ENCODE measurements around the gene CENPS. TPM values are rescaled to one million over a fixed set of nuclear protein-coding genes. Genes with fewer than 3 reads are reported as not detected.

The CENPS gene
- total RNA-seq, 1 experiment from 2014 or later = 15.5 TPM

- Histone ChIP-seq H3K27ac (peak overlapping the region; percentile 80), H3K9me3 (replicated peaks) (no peaks in the 10 kb centered on the region), H3K27me3 (no peaks in the 10 kb centered on the region), H3K36me3 (no peaks in the 10 kb centered on the region), H3K4me1 (peaks cover 11% of the 10 kb centered on the region; the same call in 1 of the 2 replicates), H3K4me3 (peak overlapping the region; percentile 77)
- no peak for DNase-seq
These were observed 967 bp downstream of the CENPS start for GRCh38 chr1:10431070-10431730.

DNA sequence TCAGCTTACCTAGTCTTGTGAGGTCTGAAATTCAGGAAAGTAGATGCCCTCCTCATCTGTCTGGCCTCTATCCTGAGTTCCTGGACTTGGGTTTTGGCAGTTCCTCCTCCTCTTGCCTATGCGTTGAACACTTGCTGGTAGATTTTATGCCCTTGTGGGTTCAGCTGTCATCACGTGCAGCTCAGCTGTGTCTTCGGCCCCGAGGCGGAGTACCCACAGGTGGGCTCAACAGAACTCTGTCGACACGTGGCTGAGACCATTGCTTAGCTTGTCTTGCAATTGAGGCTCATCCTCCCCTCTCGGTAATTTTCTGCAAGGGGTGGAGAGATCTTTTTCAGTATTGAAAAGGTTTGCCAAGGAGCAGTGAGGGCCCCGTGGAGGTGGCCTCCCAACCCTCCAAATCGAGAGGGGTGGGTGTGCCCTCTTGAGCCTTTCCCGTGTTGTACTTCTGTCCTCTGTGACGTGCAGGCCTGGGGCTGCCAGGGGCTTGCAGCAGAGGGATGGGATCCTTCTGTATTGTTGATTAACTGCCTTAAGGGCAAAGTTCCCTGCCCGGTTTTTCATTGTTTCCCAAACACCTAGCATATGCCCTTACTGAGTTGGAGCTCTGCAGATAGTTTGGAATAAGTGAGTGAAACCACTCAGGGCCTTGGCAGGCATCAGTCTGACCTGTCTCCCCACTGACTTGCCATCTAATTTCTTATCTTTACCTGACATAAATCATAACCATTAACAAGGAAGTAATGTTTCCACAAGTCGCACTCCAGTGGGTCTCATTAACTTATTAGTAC lies 2.9 kb downstream of the CENPS start:
- no peaks in the 10 kb centered on the region for H3K27me3 ChIP-seq
- H3K27ac ChIP-seq = no peak overlapping the region
- H3K4me1 ChIP-seq = peaks cover 11% of the 10 kb centered on the region; the same call in 1 of the 2 replicates
- DNase-seq = peak; percentile 55 to 67
- H3K36me3 ChIP-seq = no peaks in the 10 kb centered on the region
- no peak overlapping the region for H3K4me3 ChIP-seq
- H3K9me3 ChIP-seq (replicated peaks) = no peaks in the 10 kb centered on the region

DNA sequence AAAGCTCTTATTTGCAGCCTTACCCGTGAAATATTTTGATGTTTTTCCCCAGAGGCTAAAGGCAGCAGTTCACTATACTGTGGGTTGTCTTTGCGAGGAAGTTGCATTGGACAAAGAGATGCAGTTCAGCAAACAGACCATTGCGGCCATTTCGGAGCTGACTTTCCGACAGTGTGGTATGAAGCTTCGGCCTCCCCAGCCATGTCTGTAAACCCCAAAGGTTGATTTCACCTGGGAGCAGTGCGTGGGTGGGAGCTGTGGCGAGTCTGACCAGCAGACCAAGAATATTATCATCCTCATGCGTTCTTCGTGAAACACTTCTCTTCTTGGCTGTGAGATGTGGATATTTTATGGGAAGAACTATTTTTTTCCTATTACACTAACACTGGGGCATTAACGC lies 3.6 kb downstream of the CENPS start:
- H3K36me3 ChIP-seq = no peaks in the 10 kb centered on the region
- no peak overlapping the region for H3K27ac ChIP-seq
- H3K9me3 ChIP-seq (replicated peaks) = no peaks in the 10 kb centered on the region
- no peak for DNase-seq
- H3K27me3 ChIP-seq = no peaks in the 10 kb centered on the region
- H3K4me3 ChIP-seq = no peak overlapping the region
- peaks cover 11% of the 10 kb centered on the region; the same call in 1 of the 2 replicates for H3K4me1 ChIP-seq

DNA sequence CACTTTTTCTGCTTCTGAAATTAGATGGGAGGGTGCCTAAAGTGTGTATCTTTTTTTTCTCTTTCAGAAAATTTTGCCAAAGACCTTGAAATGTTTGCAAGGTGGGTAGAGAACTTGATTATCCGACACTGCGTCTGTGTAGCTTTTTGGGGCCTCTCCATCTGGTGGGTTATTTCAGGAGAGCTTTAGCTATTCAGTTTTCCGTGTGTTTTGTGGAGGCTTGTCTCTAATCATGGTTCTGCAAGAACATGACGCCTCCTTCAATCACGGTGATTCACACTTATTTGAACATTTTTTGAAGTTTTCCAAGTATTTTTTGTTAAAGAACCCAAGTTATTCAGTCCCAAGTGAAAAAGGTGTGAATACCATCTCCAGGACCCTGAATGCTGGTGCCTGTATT lies 4.4 kb downstream of the CENPS start:
- H3K27ac ChIP-seq = no peak overlapping the region
- DNase-seq = no peak
- no peak overlapping the region for H3K4me3 ChIP-seq

GRCh38 chr1:10437052-10437451 lies 6.8 kb downstream of the CENPS start:
- H3K4me3 ChIP-seq = no peak overlapping the region
- H3K4me1 ChIP-seq = peaks cover 11% of the 10 kb centered on the region; the same call in 1 of the 2 replicates
- no peaks in the 10 kb centered on the region for H3K36me3 ChIP-seq
- no peaks in the 10 kb centered on the region for H3K9me3 ChIP-seq (replicated peaks)
- H3K27ac ChIP-seq = no peak overlapping the region
- no peak for DNase-seq
- H3K27me3 ChIP-seq = no peaks in the 10 kb centered on the region

More for the DNA sequence above, 4.4 kb downstream of the CENPS start:
- Histone ChIP-seq H3K4me1 (peaks cover 11% of the 10 kb centered on the region; the same call in 1 of the 2 replicates), H3K36me3 (no peaks in the 10 kb centered on the region), H3K27me3 (no peaks in the 10 kb centered on the region), H3K9me3 (replicated peaks) (no peaks in the 10 kb centered on the region)

DNA sequence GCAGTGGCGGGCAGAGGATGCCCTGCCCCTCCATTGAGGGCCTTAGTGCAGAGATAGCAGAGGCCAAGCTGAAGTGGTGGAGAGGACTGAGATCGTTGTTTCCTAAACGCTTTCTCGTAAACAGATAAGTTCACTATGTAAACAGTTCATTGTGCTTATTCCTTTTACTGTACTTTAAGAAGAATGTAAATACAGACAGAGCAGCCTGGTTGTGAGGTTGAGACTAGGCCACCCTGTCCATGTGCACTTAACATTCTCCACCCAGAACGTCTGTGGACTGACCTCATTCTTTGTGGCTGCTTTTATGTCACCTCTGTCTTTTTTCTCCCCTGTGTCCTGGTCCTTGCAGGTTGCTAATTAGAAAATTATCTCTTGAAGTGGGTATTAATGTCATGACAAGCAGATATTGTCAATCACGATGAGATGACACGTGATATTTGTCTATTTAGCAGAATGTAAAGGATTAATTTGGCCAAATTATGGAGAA lies 8.5 kb downstream of the CENPS start:
- Histone ChIP-seq H3K27ac (no peak overlapping the region), H3K36me3 (no peaks in the 10 kb centered on the region), H3K4me3 (no peak overlapping the region), H3K27me3 (no peaks in the 10 kb centered on the region), H3K4me1 (no peaks in the 10 kb centered on the region), H3K9me3 (replicated peaks) (no peaks in the 10 kb centered on the region)
- DNase-seq = no peak

DNA sequence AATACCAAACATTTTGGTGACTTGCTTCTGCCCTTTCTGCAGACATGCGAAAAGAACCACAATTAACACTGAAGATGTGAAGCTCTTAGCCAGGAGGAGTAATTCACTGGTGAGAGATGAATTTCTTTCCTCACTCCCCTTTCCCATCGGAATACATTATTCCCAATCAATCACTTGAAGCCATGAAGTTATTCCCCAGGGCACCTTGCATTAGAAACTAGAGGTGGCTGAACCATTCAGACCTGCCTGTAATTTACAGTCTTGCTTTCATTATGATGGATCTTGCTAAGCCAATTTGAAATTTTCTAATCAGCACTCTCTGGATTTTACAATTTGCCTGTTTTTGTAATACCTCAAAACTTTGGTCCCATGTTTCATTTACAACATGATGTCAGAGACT lies 10.1 kb downstream of the CENPS start:
- no peaks in the 10 kb centered on the region for H3K36me3 ChIP-seq
- H3K27ac ChIP-seq = no peak overlapping the region
- H3K27me3 ChIP-seq = no peaks in the 10 kb centered on the region
- no peak for DNase-seq
- H3K4me1 ChIP-seq = no peaks in the 10 kb centered on the region
- H3K4me3 ChIP-seq = no peak overlapping the region
- H3K9me3 ChIP-seq (replicated peaks) = no peaks in the 10 kb centered on the region

DNA sequence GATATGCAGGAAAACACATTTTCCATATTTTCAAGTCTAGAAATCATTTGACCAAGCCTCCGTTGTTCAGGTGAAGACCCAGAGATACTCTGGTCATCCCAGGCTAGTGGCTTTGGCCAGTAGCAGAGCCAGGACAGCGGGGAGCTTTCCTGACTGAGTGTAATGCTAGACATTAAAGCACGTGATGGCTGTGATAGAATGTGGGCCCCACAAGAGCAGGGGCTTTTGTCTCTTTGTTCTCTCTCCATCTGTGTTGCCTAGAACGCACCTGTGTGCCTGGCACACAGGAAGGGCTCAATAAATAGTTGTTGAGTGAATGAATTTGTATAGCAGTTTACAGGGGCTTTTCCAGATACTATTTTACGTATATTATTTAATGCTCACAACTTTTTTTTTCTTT lies 10.6 kb downstream of the CENPS start:
- no peak for DNase-seq
- H3K4me1 ChIP-seq = no peaks in the 10 kb centered on the region
- H3K9me3 ChIP-seq (replicated peaks) = no peaks in the 10 kb centered on the region
- no peaks in the 10 kb centered on the region for H3K27me3 ChIP-seq
- no peak overlapping the region for H3K4me3 ChIP-seq
- H3K36me3 ChIP-seq = no peaks in the 10 kb centered on the region
- no peak overlapping the region for H3K27ac ChIP-seq

GRCh38 chr1:10444248-10444647 lies 14.0 kb downstream of the CENPS start:
- DNase-seq = no peak
- Histone ChIP-seq H3K4me3 (no peak overlapping the region), H3K27ac (no peak overlapping the region)

DNA sequence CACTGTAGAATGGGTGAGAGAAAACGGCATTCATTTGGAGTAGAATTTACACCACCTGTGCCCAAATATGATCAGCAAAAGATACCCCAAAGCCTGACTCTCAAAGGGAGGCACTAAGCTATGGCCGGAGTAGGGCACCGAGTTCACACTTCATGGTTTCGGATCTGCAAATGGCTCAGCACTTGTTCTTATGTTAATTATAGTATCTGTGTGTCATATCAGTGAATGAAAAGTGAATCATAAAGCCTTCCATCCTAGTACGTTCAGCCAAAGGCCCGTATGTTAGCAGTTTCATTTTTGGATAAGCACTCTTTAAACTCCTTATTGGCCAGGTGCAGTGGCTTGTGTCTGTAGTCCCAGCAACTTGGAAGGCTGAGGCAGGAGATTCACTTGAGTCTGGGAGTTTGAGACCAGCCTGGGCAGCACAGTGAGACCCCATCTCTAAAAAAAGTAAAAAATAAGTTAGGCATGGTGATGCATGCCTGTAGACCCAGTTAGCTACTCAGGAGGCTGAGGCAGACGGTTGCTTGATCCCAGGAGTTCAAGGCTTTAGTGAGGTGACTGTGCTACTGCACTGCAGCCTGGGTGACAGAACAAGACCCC lies 14.7 kb downstream of the CENPS start:
- H3K9me3 ChIP-seq (replicated peaks) = no peaks in the 10 kb centered on the region
- H3K27me3 ChIP-seq = no peaks in the 10 kb centered on the region
- H3K27ac ChIP-seq = no peak overlapping the region
- no peak for DNase-seq
- H3K4me1 ChIP-seq = no peaks in the 10 kb centered on the region
- no peak overlapping the region for H3K4me3 ChIP-seq
- no peaks in the 10 kb centered on the region for H3K36me3 ChIP-seq

More at GRCh38 chr1:10444248-10444647, 14.0 kb downstream of the CENPS start:
- Histone ChIP-seq H3K9me3 (replicated peaks) (no peaks in the 10 kb centered on the region), H3K36me3 (no peaks in the 10 kb centered on the region), H3K27me3 (no peaks in the 10 kb centered on the region), H3K4me1 (no peaks in the 10 kb centered on the region)

DNA sequence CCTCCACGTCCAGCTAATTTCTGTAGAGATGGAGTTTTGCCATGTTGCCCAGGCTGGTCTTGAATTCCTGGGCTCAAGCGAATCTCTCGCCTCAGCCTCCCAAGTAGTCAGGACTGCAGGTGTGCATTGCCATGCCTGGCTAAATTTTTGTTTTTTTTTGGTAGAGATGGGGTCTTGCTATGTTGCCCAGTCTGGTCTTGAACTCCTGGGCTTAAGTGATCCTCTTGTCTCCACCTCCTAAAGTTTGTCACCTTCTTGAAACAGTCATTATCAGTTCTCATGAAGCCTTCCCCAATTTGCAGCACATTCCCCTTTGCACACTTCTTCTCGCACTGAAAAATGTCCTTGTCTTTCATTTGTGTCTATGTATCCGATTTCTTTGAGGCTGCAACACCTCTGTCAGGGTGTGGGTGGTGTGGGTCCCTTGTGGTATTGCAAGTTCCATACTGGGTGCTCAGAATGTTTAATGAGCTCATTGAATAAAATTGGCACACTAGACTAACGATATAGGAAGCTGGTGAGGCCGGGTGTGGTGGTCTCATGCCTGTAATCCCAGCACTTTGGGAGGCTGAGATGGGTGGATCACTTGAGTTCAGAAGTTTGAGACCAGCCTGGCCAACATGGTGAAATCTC lies 16.7 kb downstream of the CENPS start:
- no peaks in the 10 kb centered on the region for H3K36me3 ChIP-seq
- no peak for DNase-seq
- H3K9me3 ChIP-seq (replicated peaks) = no peaks in the 10 kb centered on the region
- no peaks in the 10 kb centered on the region; the same call in 1 of the 2 replicates for H3K27me3 ChIP-seq
- no peak overlapping the region for H3K4me3 ChIP-seq
- H3K4me1 ChIP-seq = no peaks in the 10 kb centered on the region
- H3K27ac ChIP-seq = no peak overlapping the region

- no peak within 1 kb of the TSS for H3K27ac ChIP-seq
- H3K4me3 ChIP-seq = no peak within 1 kb of the TSS
- no peaks in the 10 kb centered on the region for H3K4me1 ChIP-seq
- no peak for DNase-seq
- no peaks in the 10 kb centered on the region for H3K36me3 ChIP-seq
- no peaks in the 10 kb centered on the region; the same call in 1 of the 2 replicates for H3K27me3 ChIP-seq
- no peaks in the 10 kb centered on the region for H3K9me3 ChIP-seq (replicated peaks)
These were observed 19.5 kb downstream of the CENPS start, which contains the start of gene CORT for GRCh38 chr1:10449751-10450150. Gene CORT (plus strand): TSS chr1:10450031. CDS start chr1:10450224, 193 bp downstream.

DNA sequence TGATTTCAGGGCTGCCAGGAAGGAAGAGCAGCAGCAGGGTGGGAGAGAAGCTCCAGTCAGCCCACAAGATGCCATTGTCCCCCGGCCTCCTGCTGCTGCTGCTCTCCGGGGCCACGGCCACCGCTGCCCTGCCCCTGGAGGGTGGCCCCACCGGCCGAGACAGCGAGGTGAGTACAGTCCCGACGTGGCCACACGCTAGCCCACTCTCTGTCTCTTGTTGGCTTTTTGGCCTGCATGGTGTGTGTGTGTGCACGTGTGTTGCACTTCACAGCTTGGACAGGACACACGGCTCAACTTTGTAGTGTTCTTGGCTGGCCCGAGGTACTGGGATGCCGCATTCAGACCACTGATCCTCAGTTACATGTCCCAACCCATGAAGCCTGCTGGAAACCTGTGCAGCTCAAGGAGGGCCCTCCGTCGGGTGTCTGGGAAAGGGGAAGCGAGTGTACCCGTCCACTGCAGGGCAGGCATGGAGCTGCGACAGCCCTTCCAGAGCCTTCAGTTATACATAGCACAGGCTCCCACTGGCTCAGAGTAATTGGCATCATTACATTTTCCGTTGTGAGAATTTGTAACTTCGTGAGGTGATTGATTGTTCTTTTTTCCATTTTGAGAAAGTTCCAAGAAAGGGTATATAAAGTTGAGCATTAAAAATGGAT lies 20.1 kb downstream of the CENPS start:
- no peaks in the 10 kb centered on the region for H3K9me3 ChIP-seq (replicated peaks)
- H3K27ac ChIP-seq = no peak overlapping the region
- no peak for DNase-seq
- no peaks in the 10 kb centered on the region for H3K4me1 ChIP-seq
- no peak overlapping the region for H3K4me3 ChIP-seq
- no peaks in the 10 kb centered on the region for H3K36me3 ChIP-seq
- H3K27me3 ChIP-seq = no peaks in the 10 kb centered on the region; the same call in 1 of the 2 replicates

GRCh38 chr1:10450836-10451235 lies 20.6 kb downstream of the CENPS start:
- Histone ChIP-seq H3K9me3 (replicated peaks) (no peaks in the 10 kb centered on the region), H3K27me3 (no peaks in the 10 kb centered on the region; the same call in 1 of the 2 replicates), H3K36me3 (no peaks in the 10 kb centered on the region), H3K27ac (no peak overlapping the region), H3K4me1 (peaks cover 2% of the 10 kb centered on the region), H3K4me3 (no peak overlapping the region)
- DNase-seq = no peak
